ENCODE results near the gene PHIP. TPM values are rescaled to one million over a fixed set of nuclear protein-coding genes. Genes with fewer than 3 reads are reported as not detected.

The PHIP gene
- total and polyA plus RNA-seq, 2 of the 8 experiments (the other 6 are each of a cell fraction or from before 2014, with no cell fraction given): 7.3 to 56.2 TPM

GRCh38 chr6:78947962-78948361 lies 130.1 kb downstream of the PHIP start:
- no peak overlapping the region for H4K91ac ChIP-seq (replicated peaks; ENCODE audit: insufficient read length, low read length)
- no peaks in the 10 kb centered on the region for H3K23me2 ChIP-seq (ENCODE audit: low read depth, low read length)
- TF ChIP-seq SP1 (IDR thresholded peaks at IDR 0.05; ENCODE audit: low read depth, low read length) (no peak), USF2 (IDR thresholded peaks at IDR 0.05; ENCODE audit: low read length) (no peak), CTCF (IDR thresholded peaks at IDR 0.05; ENCODE audit: control extremely low read depth in 1 of 3, insufficient read depth in 1 of 3, low read depth in 1 of 3, low read length in 3 of 3) (no peak), MAX (IDR thresholded peaks at IDR 0.05) (no peak), SAP30 (IDR thresholded peaks at IDR 0.05; ENCODE audit: insufficient read depth, insufficient replicate concordance, low read length) (no peak), TBP (IDR thresholded peaks at IDR 0.05; ENCODE audit: low read depth, low read length) (no peak)
- no peak overlapping the region for H3K18ac ChIP-seq (ENCODE audit: extremely low read depth, low read length)
- H2BK5ac ChIP-seq (ENCODE audit: low read depth, low read length): no peak overlapping the region
- no peak overlapping the region for H3K4me3 ChIP-seq (ENCODE audit: extremely low read depth in 1 of 4, insufficient read depth in 2 of 4, low read depth in 3 of 4, low read length in 4 of 4)
- H3K27ac ChIP-seq (ENCODE audit: low read depth, low read length): no peak overlapping the region
- no peak overlapping the region for H2BK12ac ChIP-seq (ENCODE audit: low read depth, low read length)
- H3K14ac ChIP-seq (ENCODE audit: insufficient read length): no peak overlapping the region
- 95% methylated on average over 2 of the region's 2 CpGs; no CpG with 5 or more reads in 1 of the 2 experiments for WGBS, 2 experiments (ENCODE audit: extremely low coverage in 1 of 2, insufficient coverage in 1 of 2, insufficient read length in 1 of 2, insufficient replicate concordance in 2 of 2, low coverage in 1 of 2, low lambda C conversion rate in 2 of 2, missing lambda C conversion rate in 1 of 2)
- no peaks in the 10 kb centered on the region for H3K79me1 ChIP-seq (ENCODE audit: low read depth, low read length)
- no peak overlapping the region for H3K56ac ChIP-seq (replicated peaks; ENCODE audit: insufficient read length, low read depth, low read length)
- no peaks in the 10 kb centered on the region for H3K4me1 ChIP-seq (replicated peaks in 1 of 4; ENCODE audit: control insufficient read depth in 3 of 4, insufficient read depth in 4 of 4, low read length in 3 of 4)
- peaks cover 0 to 10% of the 10 kb centered on the region in 2 experiments; a peak in 3 of 4 replicates for H3K9me3 ChIP-seq (ENCODE audit: insufficient read depth in 2 of 2, low read depth in 1 of 2, low read length in 1 of 2)
- POLR2A ChIA-PET (ENCODE audit: partially characterized antibody): no interaction called here
- H3K9ac ChIP-seq (replicated peaks in 1 of 4; ENCODE audit: extremely low read depth in 1 of 4, low read depth in 3 of 4, low read length in 3 of 4): no peak overlapping the region
- no peak overlapping the region for H4K5ac ChIP-seq (ENCODE audit: insufficient read length, low read depth, low read length)
- FAIRE-seq (no peak), DNase-seq (ENCODE audit: low read depth in 1 of 2, low spot score in 2 of 2) (no peak)
- H2BK120ac ChIP-seq (replicated peaks; ENCODE audit: low read depth, low read length): no peak overlapping the region
- CTCF ChIA-PET (ENCODE audit: partially characterized antibody): no interaction called here
- peaks cover 0 to 1% (median 0%) of the 10 kb centered on the region in 4 experiments; a peak in 1 of 7 replicates for H3K27me3 ChIP-seq (replicated peaks in 1 of 4; ENCODE audit: control insufficient read depth in 3 of 4, extremely low read depth in 1 of 4, insufficient read depth in 3 of 4, low read length in 3 of 4)
- H3K23ac ChIP-seq (ENCODE audit: insufficient read length): no peak overlapping the region
- no peaks in the 10 kb centered on the region for H4K20me1 ChIP-seq (replicated peaks in 1 of 2; ENCODE audit: control insufficient read depth in 1 of 2, insufficient read depth in 2 of 2, low read length in 2 of 2)
- H3K79me2 ChIP-seq (ENCODE audit: control insufficient read depth in 1 of 2, insufficient read depth in 2 of 2, low read length in 2 of 2): no peaks in the 10 kb centered on the region
- H2BK20ac ChIP-seq (ENCODE audit: low read length): no peak overlapping the region
- H2BK15ac ChIP-seq (ENCODE audit: low read length): no peak overlapping the region
- no peak overlapping the region for H3K4ac ChIP-seq (replicated peaks; ENCODE audit: insufficient read length, low read depth, low read length)
- H3K36me3 ChIP-seq (ENCODE audit: control insufficient read depth in 2 of 4, insufficient read depth in 4 of 4, low read length in 3 of 4): peaks cover 2 to 95% (median 53%) of the 10 kb centered on the region in 4 experiments
- H2AFZ ChIP-seq (ENCODE audit: low read length): no peak overlapping the region
- no peak overlapping the region for H4K8ac ChIP-seq (ENCODE audit: extremely low read depth, insufficient read depth, low read length)
- no peak overlapping the region for H3K4me2 ChIP-seq (ENCODE audit: insufficient read depth in 1 of 2, low read depth in 2 of 2, low read length in 2 of 2)
- H2AK5ac ChIP-seq (ENCODE audit: low read depth, low read length): no peak overlapping the region

Measured in H1 (cell line).